Activated CD4-positive, alpha-beta T cell treated with anti-CD3 and anti-CD28 coated beads for 36 hours (primary cell): ENCODE data around the gene PRKCA. TPM values are rescaled to one million over a fixed set of nuclear protein-coding genes. Genes with fewer than 3 reads are reported as not detected.

Experiments
- ATAC-seq: fragments of 200-7000 bp; cut with Tn5 transposase; one replicate; pipeline ENCODE4 v1.10.0; 2021; ENCODE audit warnings: mild to moderate bottlenecking, moderate library complexity
- CTCF ChIA-PET: fragments of 350-600 bp; sonication (Branson Sonifier 250); formaldehyde crosslinking; loops from one replicate; lab custom pipeline; 2021; ENCODE audit warnings: antibody characterized with exemption; lab: Charles Lee
- POLR2A ChIA-PET: fragments of 350-600 bp; sonication (Branson Sonifier 250); formaldehyde crosslinking; loops from one replicate; lab custom pipeline; 2021; ENCODE audit warnings: antibody characterized with exemption, inconsistent platforms; lab: Charles Lee
- DNase-seq: peaks from one replicate; pipeline ENCODE4 v3.0.0-alpha.2; 2020
- H3K27ac Mint-ChIP-seq: one replicate; pipeline ENCODE4 v1.8.0; 2021; ENCODE audit warnings: mixed read lengths
- H3K27me3 Mint-ChIP-seq: one replicate; pipeline ENCODE4 v1.8.0; 2021; ENCODE audit warnings: mixed read lengths
- H3K36me3 Mint-ChIP-seq: one replicate; pipeline ENCODE4 v1.8.0; 2021; ENCODE audit warnings: low read depth, mixed read lengths
- H3K4me1 Mint-ChIP-seq: one replicate; pipeline ENCODE4 v1.8.0; 2021; ENCODE audit warnings: mixed read lengths
- H3K4me3 Mint-ChIP-seq: one replicate; pipeline ENCODE4 v1.8.0; 2021; ENCODE audit warnings: mild to moderate bottlenecking, moderate library complexity, mixed read lengths
- H3K9me3 Mint-ChIP-seq: one replicate; pipeline ENCODE4 v1.8.0; 2021; ENCODE audit warnings: low read depth, mixed read lengths
- intact Hi-C, 2 experiments: fragments of 100-400 bp; cut with DNase I in 1 of 2; cut with micrococcal nuclease in 1 of 2; formaldehyde crosslinking; loops; one replicate each; pipeline versions ENCODE4 v1.14.2 to v1.15.1; 2022 to 2024; cut with DNase I, micrococcal nuclease
- total RNA-seq, 2 experiments: library from RNA; stranded (reverse); gene quantifications; one replicate each; pipeline ENCODE4 v1.2.3, GENCODE V29; 2021

PRKCA gene
- total RNA-seq, 2 experiments from 2014 or later = 73.3 to 77.0 TPM

DNA sequence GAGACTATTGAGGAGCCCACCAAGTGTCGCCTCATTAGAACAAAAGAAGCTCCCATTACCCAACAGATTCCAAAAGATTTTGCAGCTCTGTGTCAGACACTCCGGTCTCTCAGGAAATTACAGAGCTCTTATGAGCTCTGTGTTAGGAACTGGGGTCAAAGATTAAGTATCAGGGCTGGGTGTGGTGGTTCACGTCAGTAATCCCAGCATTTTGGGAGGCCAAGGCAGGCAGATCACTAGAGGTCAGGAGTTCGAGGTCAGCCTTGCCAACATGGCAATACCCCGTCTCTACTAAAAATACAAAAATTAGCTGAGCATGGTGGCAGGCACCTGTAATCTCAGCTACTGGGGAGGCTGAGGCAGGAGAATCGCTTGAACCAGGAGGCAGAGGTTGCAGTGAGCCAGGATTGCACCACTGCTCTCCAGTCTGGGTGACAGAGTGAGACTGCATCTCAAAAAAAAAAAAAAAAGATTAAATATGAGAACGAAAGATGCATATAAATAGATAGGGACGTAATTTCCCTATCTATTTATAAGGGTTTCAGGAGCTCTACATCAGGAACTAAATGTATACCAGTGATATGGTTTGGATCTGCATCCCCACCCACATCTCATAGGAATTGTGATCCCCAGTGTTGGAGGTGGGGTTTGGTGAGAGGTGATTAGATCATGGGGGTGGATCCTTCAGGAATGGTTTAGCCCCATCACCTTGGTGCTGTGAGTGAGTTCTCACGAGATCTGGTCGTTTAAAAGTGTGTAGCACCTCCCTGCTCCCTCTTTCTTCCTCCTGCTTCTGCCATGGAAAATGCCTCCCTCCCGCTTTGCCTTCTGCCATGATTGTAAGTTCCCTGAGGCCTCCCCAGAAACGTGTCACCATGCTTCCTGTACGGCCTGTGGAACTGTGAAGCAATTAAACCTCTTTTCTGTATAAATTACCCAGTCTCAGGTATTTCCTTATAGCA lies 111.4 kb downstream of the PRKCA start:
- H3K9me3 Mint-ChIP-seq = peaks cover 1% of the 10 kb centered on the region
- CTCF ChIA-PET = interaction anchor here (0.6 to 3.6 kb wide), 5 partner anchors 11 to 153 kb away, joined by 3 to 19 read pairs (median 3); no protein-coding TSS in a partner anchor
- no peak for DNase-seq
- H3K36me3 Mint-ChIP-seq = peaks cover 7% of the 10 kb centered on the region
- H3K4me1 Mint-ChIP-seq = peaks cover 65% of the 10 kb centered on the region
- POLR2A ChIA-PET = interaction anchor here (0.7 kb wide), 1 partner anchor 11 kb away, joined by 3 read pairs; no protein-coding TSS in a partner anchor
- H3K27me3 Mint-ChIP-seq = no peaks in the 10 kb centered on the region
- no peak overlapping the region for H3K4me3 Mint-ChIP-seq
- intact Hi-C loops = no loop called here
- ATAC-seq = no peak
- peak overlapping the region; percentile 63 for H3K27ac Mint-ChIP-seq

DNA sequence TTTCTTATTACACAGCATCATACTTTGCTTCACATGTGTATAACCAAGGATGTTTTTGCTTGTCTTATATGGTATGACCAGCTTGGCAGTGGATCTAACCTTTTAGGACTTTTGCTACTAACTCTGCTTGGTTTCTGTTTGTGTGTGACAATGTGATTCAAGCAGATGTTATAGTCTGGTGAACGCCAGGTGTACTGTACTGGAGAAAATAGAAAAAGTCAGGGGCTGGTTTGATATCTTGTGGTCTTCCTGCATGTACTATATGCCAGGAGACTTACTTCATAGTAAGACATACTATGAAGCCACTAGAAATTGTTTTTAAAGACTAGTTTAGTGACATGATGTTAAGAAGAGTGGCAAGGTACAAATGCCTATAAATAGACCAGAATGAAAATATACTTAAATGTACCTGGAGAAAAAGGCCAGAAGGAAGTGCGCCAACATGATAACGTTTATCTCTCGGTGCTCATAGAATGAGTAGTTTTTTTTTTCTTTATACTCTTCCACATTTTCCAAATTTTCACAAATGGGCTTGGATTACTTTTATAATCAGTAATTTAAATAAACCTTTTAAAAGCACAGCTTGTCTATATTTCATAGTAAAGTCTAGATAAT lies 112.3 kb downstream of the PRKCA start:
- POLR2A ChIA-PET = no interaction called here
- peaks cover 7% of the 10 kb centered on the region for H3K36me3 Mint-ChIP-seq
- H3K9me3 Mint-ChIP-seq = peaks cover 1% of the 10 kb centered on the region
- ATAC-seq = peak; percentile 49
- peak overlapping the region; percentile 63 for H3K27ac Mint-ChIP-seq
- CTCF ChIA-PET = interaction anchor here (0.6 to 3.6 kb wide), 5 partner anchors 11 to 152 kb away, joined by 3 to 19 read pairs (median 3); no protein-coding TSS in a partner anchor
- intact Hi-C loops = no loop called here
- H3K4me1 Mint-ChIP-seq = peaks cover 62% of the 10 kb centered on the region
- no peak overlapping the region for H3K4me3 Mint-ChIP-seq
- H3K27me3 Mint-ChIP-seq = no peaks in the 10 kb centered on the region
- no peak for DNase-seq

DNA sequence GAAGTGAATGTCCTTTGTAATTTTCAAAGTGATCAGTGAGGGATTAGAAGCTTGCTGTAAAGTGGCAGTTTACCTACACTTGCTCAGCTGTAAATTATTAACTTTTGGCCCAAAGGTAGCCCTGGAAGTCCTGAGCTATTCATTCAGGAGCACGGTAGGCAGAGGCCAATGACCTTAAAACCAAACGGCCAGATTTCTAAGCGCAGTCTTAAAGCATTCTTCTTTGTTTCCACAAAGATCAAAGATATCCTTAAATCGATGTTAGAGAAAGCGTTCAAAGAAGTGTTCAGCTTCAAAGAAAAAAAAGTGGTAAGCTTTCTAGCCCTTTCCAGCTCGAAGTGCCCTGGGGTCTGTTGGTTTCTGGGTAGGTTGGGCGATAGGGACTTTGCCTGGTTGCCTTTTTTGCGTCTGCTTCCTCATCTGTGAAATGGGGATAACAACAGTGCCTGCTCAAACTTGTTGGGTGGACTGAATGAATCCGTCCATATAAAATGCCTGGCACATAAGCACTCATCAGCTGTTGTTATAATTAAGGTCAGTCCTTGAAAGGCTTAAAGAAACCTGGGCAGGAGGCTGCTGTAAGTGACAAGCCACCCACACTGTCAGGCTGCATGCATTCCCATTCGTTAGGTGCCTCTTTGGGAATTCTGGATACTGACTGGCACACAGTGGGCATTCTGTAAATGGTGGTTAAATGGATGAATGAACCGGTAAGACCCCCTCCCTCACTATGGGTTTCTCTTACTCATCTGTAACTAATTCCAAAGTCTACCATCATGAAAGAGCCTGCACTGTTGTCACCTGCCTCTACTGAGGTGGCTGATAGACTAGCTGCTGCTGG lies 113.2 kb downstream of the PRKCA start:
- H3K36me3 Mint-ChIP-seq = peaks cover 7% of the 10 kb centered on the region
- intact Hi-C loops = no loop called here
- H3K27me3 Mint-ChIP-seq = no peaks in the 10 kb centered on the region
- ChIA-PET POLR2A (interaction anchor here (0.6 kb wide), 1 partner anchor 207 kb away, joined by 5 read pairs; no protein-coding TSS in a partner anchor), CTCF (interaction anchor here (0.6 to 3.6 kb wide), 4 partner anchors 10 to 95 kb away, joined by 3 to 19 read pairs (median 3); no protein-coding TSS in a partner anchor)
- no peak overlapping the region for H3K27ac Mint-ChIP-seq
- no peak overlapping the region for H3K4me3 Mint-ChIP-seq
- DNase-seq (no peak), ATAC-seq (no peak)
- H3K4me1 Mint-ChIP-seq = peaks cover 64% of the 10 kb centered on the region
- H3K9me3 Mint-ChIP-seq = peaks cover 1% of the 10 kb centered on the region

DNA sequence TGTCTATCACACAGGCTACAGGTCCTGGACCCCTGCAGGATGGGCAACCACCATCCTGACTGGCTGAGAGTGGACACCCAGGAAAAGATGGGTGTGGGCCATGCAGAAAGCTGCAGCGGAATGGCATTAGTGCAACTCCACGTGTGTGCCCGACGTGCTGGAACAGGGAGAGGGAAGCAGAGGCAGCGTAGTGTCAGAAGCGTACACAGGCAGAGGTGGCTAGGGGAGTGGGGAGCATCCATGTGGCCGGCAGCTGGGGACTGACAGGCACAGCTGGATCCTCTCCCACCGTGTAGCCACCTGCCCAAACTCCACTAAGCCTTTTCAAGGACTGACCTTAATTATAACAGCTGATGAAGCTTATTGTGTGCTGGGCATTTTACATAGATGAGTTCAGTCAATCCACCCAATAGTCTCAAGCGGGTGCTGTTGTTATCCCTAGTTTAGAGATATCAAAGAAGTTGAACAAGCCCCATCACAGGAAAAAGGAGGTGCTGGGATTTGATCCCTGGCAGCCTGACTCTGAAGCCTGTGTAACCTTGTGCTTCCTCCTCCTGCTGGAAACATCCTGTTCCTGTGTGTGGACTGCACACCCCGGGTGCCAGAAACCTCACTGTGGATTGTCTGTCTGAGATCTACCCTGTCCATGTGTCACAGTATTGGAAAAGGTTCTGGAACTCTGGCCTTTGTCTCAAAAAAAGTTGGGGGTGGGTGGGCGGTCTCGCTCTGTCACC lies 114.0 kb downstream of the PRKCA start:
- POLR2A ChIA-PET = no interaction called here
- CTCF ChIA-PET = interaction anchor here (0.8 kb wide), 1 partner anchor 109 kb away, joined by 3 read pairs; no protein-coding TSS in a partner anchor
- Mint-ChIP-seq H3K9me3 (peaks cover 1% of the 10 kb centered on the region), H3K4me3 (no peak overlapping the region), H3K4me1 (peaks cover 66% of the 10 kb centered on the region), H3K27ac (no peak overlapping the region), H3K36me3 (peaks cover 7% of the 10 kb centered on the region), H3K27me3 (no peaks in the 10 kb centered on the region)
- DNase-seq = no peak
- ATAC-seq = no peak
- intact Hi-C loops = no loop called here

GRCh38 chr17:66417300-66417719 lies 114.9 kb downstream of the PRKCA start:
- Mint-ChIP-seq H3K9me3 (peaks cover 1% of the 10 kb centered on the region), H3K36me3 (peaks cover 13% of the 10 kb centered on the region), H3K27ac (no peak overlapping the region), H3K27me3 (no peaks in the 10 kb centered on the region), H3K4me1 (peaks cover 70% of the 10 kb centered on the region), H3K4me3 (no peak overlapping the region)
- intact Hi-C loops = no loop called here
- ChIA-PET CTCF (interaction anchor here (0.8 kb wide), 1 partner anchor 110 kb away, joined by 3 read pairs; no protein-coding TSS in a partner anchor), POLR2A (no interaction called here)
- DNase-seq = no peak
- ATAC-seq = no peak

- Mint-ChIP-seq H3K9me3 (no peaks in the 10 kb centered on the region), H3K27ac (no peak overlapping the region), H3K4me3 (no peak overlapping the region), H3K36me3 (peaks cover 14% of the 10 kb centered on the region), H3K27me3 (no peaks in the 10 kb centered on the region), H3K4me1 (peaks cover 75% of the 10 kb centered on the region)
- ATAC-seq (peak; percentile 60), DNase-seq (no peak)
- intact Hi-C loops = loop anchor here in 1 of 2 experiments (2.0 to 5.0 kb wide), 3 partner anchors 22 to 146 kb away; no protein-coding TSS in a partner anchor
- CTCF ChIA-PET = interaction anchor here (0.6 to 1.2 kb wide), 2 partner anchors 13 to 110 kb away, joined by 3 read pairs; no protein-coding TSS in a partner anchor
- POLR2A ChIA-PET = interaction anchor here (0.8 to 1.0 kb wide), 2 partner anchors 41 to 156 kb away, joined by 4 to 13 read pairs; no protein-coding TSS in a partner anchor
Measured at GRCh38 chr17:66420961-66421371, 118.6 kb downstream of the PRKCA start.

DNA sequence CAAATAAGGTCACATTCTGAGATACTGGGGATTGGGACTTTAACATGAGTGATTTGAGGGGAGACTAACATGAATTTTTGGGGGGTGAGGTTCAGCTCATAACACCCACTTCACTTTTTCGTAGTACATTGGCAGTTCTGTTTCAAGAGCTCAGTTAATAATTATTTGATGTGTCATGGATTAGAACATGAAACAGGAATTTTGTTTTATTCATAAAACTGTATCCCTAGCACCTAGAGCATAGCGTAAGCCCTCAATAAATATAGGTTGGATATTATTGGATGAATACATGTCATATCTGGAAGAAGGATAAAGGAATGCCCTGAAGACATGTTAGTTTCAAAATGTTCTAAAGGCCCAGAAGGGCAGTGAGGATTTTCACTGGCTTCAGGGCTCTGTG lies 119.8 kb downstream of the PRKCA start:
- H3K4me3 Mint-ChIP-seq = no peak overlapping the region
- CTCF ChIA-PET = interaction anchor here (0.7 to 1.2 kb wide), 3 partner anchors 12 to 112 kb away, joined by 3 read pairs; no protein-coding TSS in a partner anchor
- DNase-seq = no peak
- H3K36me3 Mint-ChIP-seq = peaks cover 14% of the 10 kb centered on the region
- no peaks in the 10 kb centered on the region for H3K27me3 Mint-ChIP-seq
- POLR2A ChIA-PET = no interaction called here
- H3K27ac Mint-ChIP-seq = no peak overlapping the region
- H3K4me1 Mint-ChIP-seq = peaks cover 74% of the 10 kb centered on the region
- intact Hi-C loops = loop anchor here in 1 of 2 experiments (5.0 kb wide), 2 partner anchors 115 to 145 kb away; no protein-coding TSS in a partner anchor
- no peaks in the 10 kb centered on the region for H3K9me3 Mint-ChIP-seq
- ATAC-seq = no peak

GRCh38 chr17:66423056-66423955 lies 120.9 kb downstream of the PRKCA start:
- peaks cover 14% of the 10 kb centered on the region for H3K36me3 Mint-ChIP-seq
- peaks cover 73% of the 10 kb centered on the region for H3K4me1 Mint-ChIP-seq
- H3K27me3 Mint-ChIP-seq = no peaks in the 10 kb centered on the region
- POLR2A ChIA-PET = no interaction called here
- no peaks in the 10 kb centered on the region for H3K9me3 Mint-ChIP-seq
- peak; percentile 40 for ATAC-seq
- H3K27ac Mint-ChIP-seq = peak overlapping the region; percentile 77
- no peak for DNase-seq
- no peak overlapping the region for H3K4me3 Mint-ChIP-seq
- CTCF ChIA-PET = interaction anchor here (0.7 to 1.9 kb wide), 3 partner anchors 10 to 125 kb away, joined by 3 to 6 read pairs (median 3); no protein-coding TSS in a partner anchor
- intact Hi-C loops = loop anchor here in 1 of 2 experiments (5.0 kb wide), 2 partner anchors 116 to 144 kb away; no protein-coding TSS in a partner anchor

GRCh38 chr17:66425756-66426396 lies 123.5 kb downstream of the PRKCA start:
- Mint-ChIP-seq H3K4me3 (peak overlapping the region; percentile 4), H3K27me3 (no peaks in the 10 kb centered on the region), H3K9me3 (no peaks in the 10 kb centered on the region), H3K27ac (peak overlapping the region; percentile 88), H3K36me3 (peaks cover 14% of the 10 kb centered on the region), H3K4me1 (peaks cover 77% of the 10 kb centered on the region)
- POLR2A ChIA-PET = no interaction called here
- CTCF ChIA-PET = interaction anchor here (0.7 to 1.5 kb wide), 5 partner anchors 11 to 242 kb away, joined by 3 to 4 read pairs (median 3); no protein-coding TSS in a partner anchor
- intact Hi-C loops = loop anchor here (1.0 to 5.0 kb wide), 6 partner anchors 89 to 225 kb away; no protein-coding TSS in a partner anchor
- ATAC-seq (no peak), DNase-seq (no peak)
